Right ventricle myocardium superior (tissue), 1 donor: Measurements from ENCODE around the gene ROCK2. TPM values are rescaled to one million over a fixed set of nuclear protein-coding genes. Genes with fewer than 3 reads are reported as not detected.

ENCODE experiments used
- ATAC-seq: fragments of 200-7000 bp; cut with Tn5 transposase; one replicate; pipeline ENCODE4 v1.9.1; 2020; ENCODE audit warnings: mild to moderate bottlenecking; ENCODE audit not compliant: poor library complexity
- DNase-seq: peaks from one replicate; pipeline ENCODE4 v3.0.0-alpha.2; 2020
- intact Hi-C: fragments of 100-400 bp; cut with DNase I; formaldehyde crosslinking; loops from one replicate; pipeline ENCODE4 v1.11.2; 2022
- total RNA-seq: library from RNA; stranded (reverse); fragmentation: NEBNext Ultra II Directional; extraction: Animal tissue kit (Norgen Biotek cat#: 25700); gene quantifications from one replicate; pipeline ENCODE4 v1.2.1, GENCODE V29; 2021
- donor health status: DM: no; HTN: yes; CAD: no; lungs with severe emphysema.

The ROCK2 gene
- total RNA-seq, 1 donor from 2014 or later = 31.5 TPM

- intact Hi-C loops = no loop called here
These were observed 189.5 kb downstream of the ROCK2 start for GRCh38 chr2:11154923-11155380.

GRCh38 chr2:11154016-11154922, 190.2 kb downstream of the ROCK2 start:
- peak; percentile 16 for ATAC-seq
- DNase-seq = no peak
- intact Hi-C loops = no loop called here

More at GRCh38 chr2:11154923-11155380, 189.5 kb downstream of the ROCK2 start:
- ATAC-seq (peak; percentile 92), DNase-seq (peak; percentile 99)

GRCh38 chr2:11152591-11152990, 191.8 kb downstream of the ROCK2 start:
- no peak for DNase-seq
- intact Hi-C loops = no loop called here
- ATAC-seq = no peak

- intact Hi-C loops = no loop called here
- ATAC-seq = no peak
- no peak for DNase-seq
These were observed 197.2 kb downstream of the ROCK2 start for GRCh38 chr2:11147263-11147662.

- DNase-seq (no peak), ATAC-seq (no peak)
- intact Hi-C loops = no loop called here
These were observed 198.4 kb downstream of the ROCK2 start for GRCh38 chr2:11146076-11146475.

GRCh38 chr2:11145350-11145749, 199.1 kb downstream of the ROCK2 start:
- no peak for ATAC-seq
- intact Hi-C loops = no loop called here
- DNase-seq = peak; percentile 27

GRCh38 chr2:11144738-11145079, 199.7 kb downstream of the ROCK2 start:
- intact Hi-C loops = no loop called here
- ATAC-seq = no peak
- no peak for DNase-seq

GRCh38 chr2:11144077-11144737, 200.2 kb downstream of the ROCK2 start:
- intact Hi-C loops = no loop called here
- DNase-seq (peak; percentile 20), ATAC-seq (no peak)

- ATAC-seq (no peak), DNase-seq (no peak)
- intact Hi-C loops = no loop called here
These were observed 201.4 kb downstream of the ROCK2 start for GRCh38 chr2:11142987-11143386.

- ATAC-seq (no peak), DNase-seq (no peak)
- intact Hi-C loops = no loop called here
These were observed 202.1 kb downstream of the ROCK2 start for GRCh38 chr2:11142330-11142729.

- DNase-seq = peak; percentile 5
- intact Hi-C loops = no loop called here
- no peak for ATAC-seq
These were observed 203.1 kb downstream of the ROCK2 start for GRCh38 chr2:11141319-11141718.

- DNase-seq (peak; percentile 1), ATAC-seq (no peak)
- intact Hi-C loops = no loop called here
These were observed 203.9 kb downstream of the ROCK2 start for GRCh38 chr2:11140492-11140891.

- no peak for ATAC-seq
- DNase-seq = no peak
- intact Hi-C loops = loop anchor here (10.0 kb wide), 2 partner anchors 50 to 290 kb away; no protein-coding TSS in a partner anchor
These were observed 210.1 kb downstream of the ROCK2 start for GRCh38 chr2:11134349-11134748.

GRCh38 chr2:11133936-11134320, 210.5 kb downstream of the ROCK2 start:
- intact Hi-C loops = loop anchor here (10.0 kb wide), 2 partner anchors 51 to 291 kb away; no protein-coding TSS in a partner anchor
- DNase-seq = no peak

GRCh38 chr2:11133238-11133935, 211.0 kb downstream of the ROCK2 start:
- no peak for DNase-seq
- peak; percentile 30 for ATAC-seq

More at GRCh38 chr2:11133936-11134320, 210.5 kb downstream of the ROCK2 start:
- ATAC-seq = no peak

GRCh38 chr2:11132036-11132671, 212.3 kb downstream of the ROCK2 start:
- ATAC-seq (no peak), DNase-seq (no peak)
- intact Hi-C loops = loop anchor here (10.0 kb wide), 2 partner anchors 53 to 293 kb away; no protein-coding TSS in a partner anchor

More at GRCh38 chr2:11133238-11133935, 211.0 kb downstream of the ROCK2 start:
- intact Hi-C loops = loop anchor here (10.0 kb wide), 2 partner anchors 51 to 291 kb away; no protein-coding TSS in a partner anchor

- intact Hi-C loops = loop anchor here (10.0 kb wide), 2 partner anchors 53 to 293 kb away; no protein-coding TSS in a partner anchor
- no peak for DNase-seq
- no peak for ATAC-seq
These were observed 213.1 kb downstream of the ROCK2 start for GRCh38 chr2:11131166-11131920.
